AML-193 (cell line): ENCODE results near the gene WDFY2.
A peak's percentile ranks its signal among the peaks of the same experiment; 100 is the strongest.
"Not testable (repeated sequence)": the region's sequence is repeated elsewhere in the genome, so short reads cannot be mapped to it uniquely, and the experiment has no call there.

Source experiments
- DNase-seq, 2 experiments: peaks; one replicate each; lab custom pipeline; 2025; lab: John Stamatoyannopoulos, UW

The WDFY2 gene

DNA sequence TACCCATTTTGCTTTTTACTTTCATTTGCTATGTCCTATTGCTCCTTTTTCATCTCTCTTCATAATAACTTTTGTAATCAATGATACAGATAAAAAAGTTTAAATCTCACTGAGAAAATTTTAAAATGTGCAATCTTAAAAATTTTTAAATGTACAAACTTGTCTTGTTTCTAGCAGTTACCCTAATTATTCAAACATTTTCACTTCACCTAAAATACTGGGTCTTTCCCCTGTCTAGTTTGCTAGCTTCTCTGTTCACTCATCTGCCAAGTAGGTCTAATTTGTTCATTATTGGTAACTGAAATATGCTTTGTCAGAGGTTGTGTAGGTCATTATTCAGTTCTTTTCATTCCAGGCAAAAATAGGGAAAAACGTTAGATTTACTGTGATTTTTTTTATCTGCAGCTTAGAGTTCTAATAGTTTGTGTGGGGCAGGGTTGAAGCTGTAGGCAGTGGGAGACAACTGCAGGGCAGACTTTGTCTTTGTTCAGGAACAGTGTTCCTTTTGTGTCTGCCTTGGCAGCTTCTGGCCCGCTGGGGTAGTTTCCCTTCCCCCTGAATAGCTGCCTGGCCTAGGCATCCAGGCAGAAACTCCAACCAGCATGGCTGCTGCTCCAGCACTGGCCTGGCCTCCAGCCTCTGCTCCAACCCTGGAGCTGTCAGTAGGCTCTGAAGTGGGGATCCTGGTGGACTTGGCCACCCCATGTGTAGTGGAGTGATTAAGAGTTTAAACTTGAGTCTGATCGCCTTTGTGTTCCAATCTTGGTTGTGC, 48.5 kb downstream of the WDFY2 start:
- no peak for DNase-seq

DNA sequence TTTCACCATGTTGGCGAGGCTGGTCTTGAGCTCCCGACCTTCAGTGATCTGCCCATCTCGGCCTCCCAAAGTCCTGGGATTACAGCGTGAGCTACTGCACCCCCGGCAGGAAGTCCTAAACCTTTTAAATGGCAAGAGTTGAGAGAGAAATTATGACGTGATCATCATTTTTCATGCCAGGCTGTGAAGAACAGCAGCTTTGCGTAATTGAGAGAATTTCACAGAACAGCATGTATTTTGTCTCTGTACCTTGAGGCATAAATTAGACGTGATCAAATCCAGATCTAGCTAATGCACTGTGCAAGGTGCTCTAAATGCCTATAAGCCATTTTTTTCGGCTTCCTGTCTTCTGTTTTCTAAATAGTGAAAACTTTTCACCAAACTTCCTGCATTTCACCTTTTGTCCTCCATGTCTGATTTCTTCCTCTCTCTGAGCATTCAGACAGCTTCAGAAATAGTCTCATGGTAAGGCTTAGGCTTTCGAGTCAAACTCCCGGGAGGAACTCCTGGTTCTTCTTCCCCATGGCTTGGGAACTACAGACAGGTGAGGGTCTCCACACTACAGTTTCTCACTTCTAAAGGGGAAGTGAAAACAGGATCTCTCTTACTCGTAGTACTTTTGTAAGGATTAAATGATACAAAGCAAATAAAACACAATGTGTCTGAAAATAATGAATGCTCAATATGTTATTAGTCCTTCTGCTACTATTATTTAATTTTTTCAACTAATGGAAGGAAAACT, 51.0 kb downstream of the WDFY2 start:
- DNase-seq, result no peak

DNA sequence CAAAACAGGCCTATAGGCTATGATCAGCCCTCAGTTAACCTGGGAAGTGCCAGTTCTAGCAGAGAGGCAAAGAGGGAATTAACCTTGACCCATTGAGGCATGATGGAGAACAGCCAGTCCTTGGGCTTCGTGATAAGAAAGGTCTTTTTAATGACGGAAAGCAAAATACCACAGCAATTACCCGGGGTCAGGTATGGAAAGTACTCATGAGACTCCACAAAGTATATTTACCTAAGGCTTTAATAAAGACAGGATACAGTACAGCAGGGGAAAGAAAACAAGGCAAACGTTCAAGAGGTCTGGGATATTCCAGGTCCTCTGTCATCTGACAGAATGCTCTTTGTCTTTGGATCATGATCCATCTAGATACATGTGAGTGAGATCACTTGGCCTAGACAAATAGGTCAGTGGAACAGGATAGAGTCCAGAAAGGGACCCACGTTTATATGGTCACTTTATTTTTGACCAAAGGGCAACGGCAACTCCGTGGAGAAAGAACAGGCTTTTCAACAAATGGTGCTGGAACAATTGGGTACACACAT, 52.2 kb downstream of the WDFY2 start:
- no peak for DNase-seq

DNA sequence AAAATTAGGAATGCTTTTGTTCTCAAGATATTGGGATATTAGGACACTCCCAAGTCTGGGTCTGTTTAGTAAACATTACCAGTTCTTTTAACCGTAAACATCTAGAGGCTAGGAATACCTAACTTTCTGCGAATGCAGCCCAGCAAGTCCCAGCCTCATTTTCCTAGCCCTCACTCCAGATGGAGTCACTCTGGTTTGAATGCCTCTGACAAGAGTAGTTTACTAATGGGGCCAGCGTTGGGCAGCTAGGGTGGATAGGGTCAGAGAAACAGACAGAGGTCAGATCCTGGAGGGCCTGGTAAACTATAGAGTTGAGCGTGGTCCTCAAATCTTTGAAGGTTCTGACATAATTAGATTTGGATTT, 53.6 kb downstream of the WDFY2 start:
- no peak for DNase-seq

GRCh38 chr13:51638216-51638871, 54.1 kb downstream of the WDFY2 start:
- DNase-seq, result no peak

DNA sequence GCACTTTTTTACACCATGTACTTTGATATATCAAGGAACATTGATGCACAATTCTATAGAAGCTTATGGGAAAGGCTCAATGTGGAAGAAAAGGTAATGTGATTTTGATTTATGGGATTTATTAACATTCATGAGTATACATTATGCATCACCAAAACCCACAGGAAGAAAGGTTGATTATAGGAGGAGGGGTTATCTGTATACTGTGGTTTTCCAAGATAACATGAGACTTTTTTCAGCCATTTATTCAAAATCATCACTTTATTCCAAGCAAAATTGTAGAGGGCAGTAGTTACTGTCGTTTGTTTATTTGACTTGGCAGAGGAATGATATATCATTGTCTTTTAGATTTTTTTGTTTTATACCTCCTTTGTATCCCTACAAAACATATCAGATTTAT, 54.9 kb downstream of the WDFY2 start:
- DNase-seq, result no peak

- DNase-seq, result not testable (repeated sequence)
Observed at GRCh38 chr13:51640696-51641095, 56.4 kb downstream of the WDFY2 start.

DNA sequence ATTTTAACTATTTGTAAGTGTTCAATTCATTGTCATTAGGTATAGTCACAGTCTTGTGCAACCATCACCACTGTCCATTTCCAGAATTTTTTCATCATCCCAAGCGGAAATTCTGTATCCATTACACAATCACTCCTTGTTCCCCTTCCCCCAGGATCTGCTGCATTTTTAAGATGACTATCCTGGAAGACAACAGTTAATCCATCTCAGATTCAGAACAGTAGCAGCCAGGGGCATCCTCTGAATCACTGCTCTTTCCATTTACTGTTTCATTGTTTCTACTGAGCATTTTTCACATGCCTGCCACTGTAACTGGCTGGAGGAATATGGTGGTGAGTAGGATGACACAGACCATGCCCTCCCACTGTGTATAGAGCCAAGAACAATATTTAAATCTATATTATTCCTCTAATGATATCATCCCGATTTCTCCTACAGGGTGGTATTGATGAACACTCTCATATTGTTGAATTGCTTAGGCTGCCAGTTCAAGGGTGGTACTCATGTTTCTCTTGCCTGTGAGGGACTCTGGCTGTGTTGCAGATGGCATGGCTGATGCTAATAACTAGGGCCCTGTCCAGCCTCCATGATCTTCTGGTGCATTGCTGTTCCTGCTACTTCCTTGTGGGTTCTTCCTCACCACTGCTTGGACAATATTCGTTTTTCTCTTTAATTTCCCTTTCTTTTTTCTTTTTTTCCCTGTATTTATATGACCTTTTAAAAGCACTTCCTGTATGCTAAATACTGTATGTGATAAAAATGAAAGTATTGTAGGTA, 59.0 kb downstream of the WDFY2 start:
- peak in 1 of 2 experiments; percentile 19 for DNase-seq

DNA sequence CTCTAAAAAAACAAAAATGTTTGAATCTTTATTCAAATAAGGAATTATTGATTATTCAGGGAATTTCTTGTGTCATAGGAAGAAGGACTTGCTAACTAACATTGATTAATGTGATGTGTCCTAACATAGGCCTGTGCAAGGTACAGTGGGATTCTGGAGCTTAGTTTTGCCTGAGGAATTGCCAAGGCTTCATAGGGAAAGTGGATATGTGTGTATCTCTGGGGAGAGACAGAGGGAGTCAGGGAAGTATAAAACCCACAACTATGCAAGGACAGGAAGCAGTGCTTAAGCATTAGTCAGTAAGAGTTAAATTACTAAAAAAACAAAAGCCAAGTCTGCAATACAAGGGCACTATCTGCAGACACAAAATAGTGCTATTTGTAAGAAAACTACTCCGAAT, 59.6 kb downstream of the WDFY2 start:
- DNase-seq, result peak; percentile 64 to 77

- peak in 1 of 2 experiments; percentile 50 for DNase-seq
Observed at GRCh38 chr13:51644654-51645053, 60.4 kb downstream of the WDFY2 start.

DNA sequence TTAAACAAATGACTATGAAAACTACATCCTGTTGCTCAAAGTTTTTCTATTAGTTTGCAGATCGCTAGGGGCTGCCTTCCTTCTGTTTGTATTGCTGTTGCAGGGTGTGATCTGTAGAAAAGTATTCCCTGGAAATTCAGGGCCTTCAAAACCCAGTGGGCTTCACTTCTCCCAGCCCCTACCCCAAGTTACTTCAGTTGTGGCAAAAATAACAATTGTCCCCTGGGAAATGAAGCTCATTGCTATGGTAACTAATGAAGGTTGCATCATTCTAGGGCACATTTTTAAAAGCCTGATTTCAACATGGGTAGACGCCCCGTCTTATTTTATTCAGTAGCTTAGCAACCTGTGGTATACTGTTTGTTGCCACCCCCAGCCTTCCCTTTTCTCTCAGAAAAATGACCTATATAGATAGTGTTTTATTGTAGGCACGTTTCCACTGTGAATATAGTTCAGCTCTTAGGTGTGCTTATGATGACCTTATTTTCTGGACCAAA, 60.9 kb downstream of the WDFY2 start:
- peak; percentile 98 to 99 for DNase-seq

GRCh38 chr13:51645761-51646670, 61.8 kb downstream of the WDFY2 start:
- DNase-seq, result no peak

- DNase-seq, result no peak
Observed at GRCh38 chr13:51647067-51647466, 62.8 kb downstream of the WDFY2 start.

DNA sequence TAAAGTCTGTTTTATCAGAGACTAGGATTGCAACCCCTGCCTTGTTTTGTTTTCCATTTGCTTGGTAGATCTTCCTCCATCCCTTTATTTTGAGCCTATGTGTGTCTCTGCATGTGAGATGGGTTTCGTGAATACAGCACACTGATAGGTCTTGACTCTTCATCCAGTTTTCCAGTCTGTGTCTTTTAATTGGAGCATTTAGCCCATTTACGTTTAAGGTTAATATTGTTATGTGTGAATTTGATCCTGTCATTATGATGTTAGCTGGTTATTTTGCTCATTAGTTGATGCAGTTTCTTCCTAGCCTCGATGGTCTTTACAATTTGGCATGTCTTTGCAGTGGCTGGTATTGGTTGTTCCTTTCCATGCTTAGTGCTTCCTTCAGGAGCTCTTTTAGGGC, 67.9 kb downstream of the WDFY2 start:
- not testable (repeated sequence) for DNase-seq

DNA sequence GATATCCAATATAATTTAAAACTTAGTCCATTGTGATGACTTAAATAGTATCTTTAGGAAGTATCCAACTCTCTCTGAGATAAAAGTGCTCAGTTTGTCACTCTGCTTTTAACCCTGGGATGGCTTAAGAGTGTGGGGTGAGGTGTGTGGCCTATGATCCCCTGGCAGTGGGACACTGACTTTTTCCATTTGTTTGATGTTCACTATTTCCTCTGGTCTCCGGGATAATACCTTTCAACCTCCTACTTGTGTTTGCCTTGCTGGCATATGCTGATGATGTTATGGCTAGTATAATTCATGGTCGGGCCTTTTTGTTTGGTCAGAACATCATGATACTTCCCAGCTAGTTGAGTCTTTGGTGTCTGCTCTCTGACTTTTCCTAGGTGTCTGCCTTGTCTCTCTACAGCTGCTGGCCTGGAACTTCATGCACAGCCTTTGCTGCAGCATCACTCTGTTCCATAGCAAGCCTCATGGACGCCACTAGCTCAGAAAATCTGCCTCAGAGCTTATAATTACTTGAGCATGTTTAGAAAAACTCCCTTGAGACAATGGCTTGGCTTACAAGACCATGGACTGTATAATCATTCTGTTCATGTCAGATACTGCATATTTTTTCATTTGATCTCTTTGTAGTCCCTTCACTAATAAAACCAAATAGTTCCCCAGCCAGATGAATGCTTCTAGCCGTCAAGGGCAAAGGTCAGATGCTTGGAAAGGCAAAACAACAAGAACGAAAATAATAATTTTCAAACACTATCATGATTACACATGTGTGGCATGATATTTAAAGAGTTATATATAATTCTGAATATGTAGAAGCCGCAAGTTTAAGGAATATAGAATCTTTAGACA, 75.2 kb downstream of the WDFY2 start:
- no peak for DNase-seq

GRCh38 chr13:51660813-51661212, 76.6 kb downstream of the WDFY2 start:
- no peak for DNase-seq

DNA sequence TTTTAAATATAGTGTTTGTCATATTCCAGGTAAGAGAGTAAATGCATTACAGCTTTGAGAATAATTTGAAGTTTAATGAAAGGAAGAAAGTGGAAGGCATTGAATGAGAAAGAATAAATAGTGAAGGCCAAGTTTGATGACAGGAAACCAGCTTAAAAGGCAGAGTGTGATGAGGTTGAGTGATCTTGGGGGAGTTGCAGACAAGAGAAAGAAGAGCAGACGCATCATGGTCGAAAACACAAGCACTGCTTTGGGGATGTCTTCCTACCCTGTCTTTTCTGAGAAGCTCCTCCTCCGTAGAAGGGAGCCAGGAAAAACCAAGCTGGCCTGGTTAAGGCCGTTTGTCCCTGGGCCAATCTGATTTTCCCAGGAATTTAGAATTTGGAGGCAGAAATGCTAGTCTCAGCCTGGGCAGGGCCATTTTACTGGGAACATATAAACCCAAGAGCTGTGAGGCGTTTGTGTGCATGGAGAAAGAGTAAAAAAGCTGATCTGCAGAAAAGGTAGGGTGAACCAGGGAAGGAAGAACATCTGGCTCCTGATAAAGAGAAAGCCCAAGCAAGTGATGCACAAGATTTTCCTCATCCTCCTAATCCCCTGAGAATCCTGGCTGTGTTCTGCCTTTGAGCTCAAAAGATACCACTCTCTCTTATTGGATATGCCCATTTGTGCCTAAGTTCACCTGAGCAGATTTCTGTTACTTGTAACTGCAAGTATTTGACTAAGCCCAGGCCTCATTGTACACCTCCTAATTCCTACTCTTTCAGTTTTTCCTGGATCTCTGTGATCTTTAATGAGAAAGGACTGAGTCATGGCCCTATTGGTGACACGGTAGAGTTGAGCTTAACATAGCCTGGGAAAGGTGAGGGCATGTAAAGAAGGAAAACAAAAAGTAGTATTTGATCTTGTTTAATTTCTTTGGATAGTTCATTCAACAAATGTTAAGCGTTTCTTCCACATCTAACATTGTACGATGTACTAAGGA, 80.0 kb downstream of the WDFY2 start:
- DNase-seq, result no peak

GRCh38 chr13:51665456-51665855, 81.2 kb downstream of the WDFY2 start:
- no peak for DNase-seq
